Left ventricle myocardium superior (tissue), 1 donor: ENCODE results near the gene IQSEC1. TPM values are rescaled to one million over a fixed set of nuclear protein-coding genes. Genes with fewer than 3 reads are reported as not detected.

Experiments used
- ATAC-seq: fragments of 200-7000 bp; cut with Tn5 transposase; one replicate; pipeline ENCODE4 v1.9.1; 2020; ENCODE audit warnings: mild to moderate bottlenecking, moderate library complexity
- DNase-seq: peaks from one replicate; pipeline ENCODE4 v3.0.0-alpha.2; 2020
- intact Hi-C: fragments of 100-400 bp; cut with micrococcal nuclease; formaldehyde crosslinking; loops from one replicate; pipeline ENCODE4 v1.11.0; 2022
- total RNA-seq: library from RNA; stranded (reverse); fragmentation: NEBNext Ultra II Directional; extraction: Animal tissue kit (Norgen Biotek cat#: 25700); gene quantifications from one replicate; pipeline ENCODE4 v1.2.1, GENCODE V29; 2021
- donor health status: DM: no; HTN: yes; CAD: no; lungs with severe emphysema.

The IQSEC1 gene
- total RNA-seq, 1 donor from 2014 or later: 95.1 TPM

GRCh38 chr3:12938258-12938711 is 134.9 kb downstream of the IQSEC1 start:
- ATAC-seq: peak; percentile 49
- intact Hi-C loops: no loop called here
- no peak for DNase-seq

- DNase-seq: no peak
- no peak for ATAC-seq
- intact Hi-C loops: no loop called here
Measured at GRCh38 chr3:12935861-12936830, 137.1 kb downstream of the IQSEC1 start.

- intact Hi-C loops: no loop called here
- ATAC-seq (no peak), DNase-seq (no peak)
Measured at GRCh38 chr3:12935023-12935860, 138.0 kb downstream of the IQSEC1 start.

GRCh38 chr3:12934431-12934830 is 138.8 kb downstream of the IQSEC1 start:
- ATAC-seq: peak; percentile 63
- intact Hi-C loops: no loop called here

GRCh38 chr3:12933901-12934300 is 139.3 kb downstream of the IQSEC1 start:
- DNase-seq (no peak), ATAC-seq (no peak)
- intact Hi-C loops: no loop called here

More at GRCh38 chr3:12934431-12934830, 138.8 kb downstream of the IQSEC1 start:
- DNase-seq: peak; percentile 84

- DNase-seq: no peak
- intact Hi-C loops: no loop called here
- no peak for ATAC-seq
Measured at GRCh38 chr3:12932754-12933153, 140.5 kb downstream of the IQSEC1 start.

GRCh38 chr3:12932347-12932746 is 140.9 kb downstream of the IQSEC1 start:
- intact Hi-C loops: no loop called here
- ATAC-seq: peak; percentile 74
- DNase-seq: peak; percentile 81

- peak; percentile 73 for ATAC-seq
- DNase-seq: peak; percentile 75
- intact Hi-C loops: no loop called here
Measured at GRCh38 chr3:12931273-12931905, 141.8 kb downstream of the IQSEC1 start.

GRCh38 chr3:12929801-12930200 is 143.4 kb downstream of the IQSEC1 start:
- DNase-seq (no peak), ATAC-seq (no peak)
- intact Hi-C loops: no loop called here

GRCh38 chr3:12926660-12927059 is 146.6 kb downstream of the IQSEC1 start:
- ATAC-seq (peak; percentile 74), DNase-seq (peak; percentile 69)
- intact Hi-C loops: no loop called here

GRCh38 chr3:12925648-12926047 is 147.6 kb downstream of the IQSEC1 start:
- ATAC-seq: no peak
- DNase-seq: no peak
- intact Hi-C loops: no loop called here

- no peak for ATAC-seq
- no peak for DNase-seq
- intact Hi-C loops: no loop called here
Measured at GRCh38 chr3:12924437-12924836, 148.8 kb downstream of the IQSEC1 start.

- DNase-seq (no peak), ATAC-seq (no peak)
- intact Hi-C loops: no loop called here
Measured at GRCh38 chr3:12922881-12923431, 150.3 kb downstream of the IQSEC1 start.

- DNase-seq (no peak), ATAC-seq (peak; percentile 20)
- intact Hi-C loops: no loop called here
Measured at GRCh38 chr3:12922306-12922705, 150.9 kb downstream of the IQSEC1 start.

- ATAC-seq (no peak), DNase-seq (no peak)
- intact Hi-C loops: no loop called here
Measured at GRCh38 chr3:12921736-12922135, 151.5 kb downstream of the IQSEC1 start.

- intact Hi-C loops: no loop called here
- DNase-seq (no peak), ATAC-seq (no peak)
Measured at GRCh38 chr3:12920967-12921366, 152.3 kb downstream of the IQSEC1 start.

- DNase-seq (no peak), ATAC-seq (no peak)
- intact Hi-C loops: no loop called here
Measured at GRCh38 chr3:12919205-12919604, 154.0 kb downstream of the IQSEC1 start.

- DNase-seq (no peak), ATAC-seq (no peak)
- intact Hi-C loops: no loop called here
Measured at GRCh38 chr3:12918231-12918630, 155.0 kb downstream of the IQSEC1 start.

- no peak for DNase-seq
- no peak for ATAC-seq
- intact Hi-C loops: no loop called here
Measured at GRCh38 chr3:12916159-12916558, 157.1 kb downstream of the IQSEC1 start.
